Activated naive CD4-positive, alpha-beta T cell treated with anti-CD3 and anti-CD28 coated beads for 36 hours (primary cell): ENCODE results near the gene TOX3. TPM values are rescaled to one million over a fixed set of nuclear protein-coding genes. Genes with fewer than 3 reads are reported as not detected.

Experiments
- CTCF ChIA-PET: fragments of 350-600 bp; sonication (Branson Sonifier 250); formaldehyde crosslinking; loops from one replicate; lab custom pipeline; 2021; ENCODE audit warnings: antibody characterized with exemption; lab: Charles Lee
- DNase-seq: peaks from one replicate; pipeline ENCODE4 v3.0.0-alpha.2; 2020
- H3K27ac Mint-ChIP-seq: one replicate; pipeline ENCODE4 v1.8.0; 2021; ENCODE audit warnings: mild to moderate bottlenecking, mixed read lengths
- H3K27me3 Mint-ChIP-seq: one replicate; pipeline ENCODE4 v1.8.0; 2021; ENCODE audit warnings: low read depth, mixed read lengths
- H3K36me3 Mint-ChIP-seq: one replicate; pipeline ENCODE4 v1.8.0; 2021; ENCODE audit warnings: low read depth, mixed read lengths
- H3K4me1 Mint-ChIP-seq: one replicate; pipeline ENCODE4 v1.8.0; 2021; ENCODE audit warnings: low read depth, mixed read lengths
- H3K4me3 Mint-ChIP-seq: one replicate; pipeline ENCODE4 v1.8.0; 2021; ENCODE audit warnings: mild to moderate bottlenecking, moderate library complexity, mixed read lengths
- H3K9me3 Mint-ChIP-seq: one replicate; pipeline ENCODE4 v1.8.0; 2021; ENCODE audit warnings: mixed read lengths
- intact Hi-C: fragments of 100-400 bp; cut with micrococcal nuclease; formaldehyde crosslinking; loops from one replicate; pipeline ENCODE4 v1.15.1; 2023
- total RNA-seq, 2 experiments: library from RNA; stranded (reverse); gene quantifications; one replicate each; pipeline ENCODE4 v1.2.3, GENCODE V29; 2021

TOX3 gene
- total RNA-seq, 2 experiments from 2014 or later = not detected

DNA sequence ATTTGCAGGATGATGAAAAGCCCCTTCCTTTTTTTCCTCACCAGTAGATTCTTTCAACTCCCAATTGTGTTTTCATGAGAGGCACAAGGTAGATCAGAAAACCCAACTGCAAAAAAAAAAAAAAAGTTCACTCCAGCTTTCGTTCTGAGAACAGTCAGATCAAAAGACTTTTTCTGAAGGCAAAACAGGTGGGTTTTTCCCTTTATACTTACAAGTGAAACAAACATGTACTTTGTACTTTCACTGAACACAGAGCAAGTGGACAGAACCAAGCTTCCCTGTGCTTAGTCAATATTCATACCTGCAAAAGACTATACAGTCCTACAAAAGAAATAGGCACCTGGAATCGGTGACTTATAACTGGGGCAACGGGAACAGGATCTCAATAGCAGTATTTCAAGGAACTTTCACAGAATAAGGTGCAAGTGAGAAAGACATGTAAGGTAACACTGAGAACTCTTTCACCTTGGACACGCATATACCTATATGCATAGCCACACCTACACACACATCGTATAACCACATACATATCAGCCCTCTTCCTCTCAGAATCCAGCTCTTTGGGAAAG, 54.1 kb downstream of the TOX3 start:
- CTCF ChIA-PET = interaction anchor here (0.6 to 1.1 kb wide), 2 partner anchors 18 to 27 kb away, joined by 3 to 4 read pairs; no protein-coding TSS in a partner anchor
- intact Hi-C loops = no loop called here
- no peaks in the 10 kb centered on the region for H3K9me3 Mint-ChIP-seq
- no peaks in the 10 kb centered on the region for H3K4me1 Mint-ChIP-seq
- H3K36me3 Mint-ChIP-seq = no peaks in the 10 kb centered on the region
- DNase-seq = no peak
- H3K4me3 Mint-ChIP-seq = no peak overlapping the region
- H3K27ac Mint-ChIP-seq = no peak overlapping the region
- peaks cover 3% of the 10 kb centered on the region for H3K27me3 Mint-ChIP-seq

DNA sequence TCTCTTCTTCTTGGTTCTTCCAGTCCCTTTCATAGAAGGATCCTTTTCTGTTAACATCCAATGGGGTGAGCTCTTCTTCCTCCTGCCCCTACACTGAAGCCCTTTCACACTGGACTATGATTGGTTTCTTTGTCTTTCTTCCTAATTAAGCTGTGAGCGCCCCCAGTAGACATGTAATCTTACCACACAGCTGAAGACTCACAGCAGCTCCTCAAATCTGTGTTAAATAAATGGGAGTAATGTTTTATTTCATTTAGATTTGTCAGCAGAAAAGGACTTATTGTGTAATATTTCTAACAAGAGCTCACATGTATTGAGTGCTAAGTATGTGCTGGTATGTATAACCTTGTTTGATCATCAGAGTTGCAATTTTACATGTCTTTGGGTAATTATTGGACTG, 55.7 kb downstream of the TOX3 start:
- H3K9me3 Mint-ChIP-seq = no peaks in the 10 kb centered on the region
- peaks cover 3% of the 10 kb centered on the region for H3K27me3 Mint-ChIP-seq
- no peak overlapping the region for H3K4me3 Mint-ChIP-seq
- no peaks in the 10 kb centered on the region for H3K4me1 Mint-ChIP-seq
- no peak for DNase-seq
- CTCF ChIA-PET = interaction anchor here (1.2 kb wide), 1 partner anchor 300 kb away, joined by 3 read pairs; no protein-coding TSS in a partner anchor
- no peaks in the 10 kb centered on the region for H3K36me3 Mint-ChIP-seq
- intact Hi-C loops = no loop called here
- H3K27ac Mint-ChIP-seq = no peak overlapping the region

DNA sequence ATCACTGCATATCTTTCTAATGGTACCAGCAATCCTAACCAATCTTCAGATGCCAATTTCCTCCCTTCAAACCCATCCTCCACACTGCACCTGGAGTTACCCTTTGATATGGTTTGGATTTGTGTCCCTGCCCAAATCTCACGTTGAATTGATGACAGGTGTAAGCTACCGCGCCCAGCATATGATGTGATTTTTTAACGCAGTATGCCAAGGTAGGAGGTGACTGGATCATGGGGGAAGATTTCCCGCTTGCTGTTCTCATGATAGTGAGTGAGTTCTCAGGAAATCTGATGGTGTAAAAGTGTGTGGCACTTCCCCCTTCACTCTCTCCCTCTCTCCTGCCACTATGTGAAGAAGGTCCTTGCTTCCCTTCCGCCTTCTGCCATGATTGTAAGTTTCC, 57.0 kb downstream of the TOX3 start:
- Mint-ChIP-seq H3K36me3 (no peaks in the 10 kb centered on the region), H3K9me3 (no peaks in the 10 kb centered on the region), H3K4me1 (no peaks in the 10 kb centered on the region), H3K27me3 (no peaks in the 10 kb centered on the region), H3K4me3 (no peak overlapping the region), H3K27ac (no peak overlapping the region)
- DNase-seq = no peak
- intact Hi-C loops = no loop called here
- CTCF ChIA-PET = interaction anchor here (0.6 kb wide), 1 partner anchor 58 kb away, joined by 3 read pairs; no protein-coding TSS in a partner anchor

DNA sequence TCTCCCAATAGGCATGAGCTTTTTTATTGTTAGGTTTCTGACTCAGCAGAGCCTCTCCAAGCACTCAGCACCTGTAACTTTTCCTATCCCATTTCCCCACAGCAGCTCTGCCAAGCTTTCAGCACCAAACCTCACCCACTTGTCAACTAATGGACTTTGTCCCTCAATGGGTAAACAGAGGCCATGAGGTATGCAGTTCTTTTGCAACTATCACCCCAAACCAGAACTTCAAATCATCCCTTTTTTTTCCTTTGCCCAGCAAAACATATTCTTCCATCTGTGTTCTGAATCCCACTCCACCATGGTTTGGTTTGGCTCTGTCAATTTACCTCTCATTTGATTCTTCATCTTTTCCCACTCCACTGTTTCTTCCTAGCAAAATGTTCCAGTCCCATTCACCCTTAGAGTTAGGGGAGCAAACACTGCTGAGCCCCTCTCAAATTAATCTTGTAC, 58.1 kb downstream of the TOX3 start:
- intact Hi-C loops = no loop called here
- H3K27ac Mint-ChIP-seq = no peak overlapping the region
- H3K4me1 Mint-ChIP-seq = no peaks in the 10 kb centered on the region
- H3K4me3 Mint-ChIP-seq = no peak overlapping the region
- no peaks in the 10 kb centered on the region for H3K27me3 Mint-ChIP-seq
- no peaks in the 10 kb centered on the region for H3K36me3 Mint-ChIP-seq
- no peak for DNase-seq
- CTCF ChIA-PET = no interaction called here
- H3K9me3 Mint-ChIP-seq = no peaks in the 10 kb centered on the region

DNA sequence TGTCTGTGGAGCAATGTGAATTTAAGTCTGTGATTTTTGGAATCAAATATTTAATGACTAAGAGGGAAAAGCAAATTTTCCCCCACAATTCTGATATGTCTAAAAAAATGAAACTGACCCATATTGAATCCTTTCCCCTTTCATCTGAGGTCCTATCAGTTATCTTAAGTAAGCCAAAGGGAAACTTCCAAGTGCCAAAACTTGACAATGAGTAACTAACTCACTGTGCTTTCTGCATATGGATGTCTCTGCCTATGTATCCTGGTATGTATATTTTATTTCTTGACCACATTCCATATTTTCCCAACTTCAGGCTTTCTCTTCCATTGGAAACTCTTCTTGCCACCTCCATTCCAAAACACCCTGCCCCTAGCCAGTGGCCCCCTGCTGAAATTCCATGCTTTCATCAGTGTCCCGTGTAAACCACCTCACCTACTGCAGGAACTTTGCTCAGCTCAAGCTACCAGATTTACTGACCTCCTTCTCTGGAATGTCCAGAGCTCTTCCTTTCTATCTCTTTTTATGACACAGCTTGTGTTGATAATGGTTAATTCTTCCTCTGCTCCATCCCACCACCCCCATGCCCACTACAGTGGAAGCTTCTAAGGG, 59.0 kb downstream of the TOX3 start:
- Mint-ChIP-seq H3K36me3 (no peaks in the 10 kb centered on the region), H3K9me3 (peaks cover under 1% of the 10 kb centered on the region), H3K27ac (no peak overlapping the region), H3K4me1 (no peaks in the 10 kb centered on the region), H3K4me3 (no peak overlapping the region), H3K27me3 (no peaks in the 10 kb centered on the region)
- no peak for DNase-seq
- intact Hi-C loops = no loop called here
- CTCF ChIA-PET = no interaction called here

DNA sequence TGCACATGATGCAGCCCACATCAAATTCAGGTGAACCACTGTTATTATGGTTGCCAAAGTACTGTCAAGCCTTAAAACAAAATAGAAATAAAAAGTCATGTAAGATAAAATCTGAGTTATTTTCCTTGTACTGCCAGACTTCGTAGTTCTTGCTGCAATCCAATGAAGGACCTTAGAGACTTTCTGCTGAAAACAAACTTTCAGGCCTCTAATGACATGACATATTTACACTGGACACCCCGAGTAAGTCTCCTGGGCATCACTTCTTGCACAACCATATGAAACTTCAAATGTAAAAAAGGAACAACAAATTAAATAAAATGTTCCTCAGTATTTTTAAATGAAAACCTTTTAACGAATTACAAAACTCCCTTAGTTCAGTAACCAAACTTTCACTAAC, 66.7 kb downstream of the TOX3 start:
- CTCF ChIA-PET = no interaction called here
- DNase-seq = no peak
- Mint-ChIP-seq H3K36me3 (no peaks in the 10 kb centered on the region), H3K9me3 (peaks cover 2% of the 10 kb centered on the region), H3K4me3 (no peak overlapping the region), H3K27ac (no peak overlapping the region), H3K27me3 (no peaks in the 10 kb centered on the region), H3K4me1 (no peaks in the 10 kb centered on the region)
- intact Hi-C loops = no loop called here

DNA sequence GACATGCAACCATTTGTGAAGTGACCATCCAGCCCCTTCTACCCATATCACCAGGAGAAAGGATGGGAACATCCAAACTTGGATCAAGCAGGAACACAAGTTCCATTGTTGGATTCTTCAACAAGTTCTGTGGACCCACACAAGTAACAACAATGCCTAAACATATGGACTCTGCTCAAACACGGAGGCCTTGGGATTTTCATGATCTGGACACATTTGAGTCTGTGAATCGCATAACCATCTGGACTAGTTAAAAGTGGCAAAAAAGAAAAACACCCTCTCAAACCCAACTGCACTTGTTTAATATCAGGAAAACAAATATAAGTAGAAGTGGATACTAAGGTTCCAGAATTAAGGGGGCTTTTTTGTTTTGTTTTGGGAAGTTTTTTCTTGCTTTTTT, 70.8 kb downstream of the TOX3 start:
- H3K27me3 Mint-ChIP-seq = no peaks in the 10 kb centered on the region
- no peak overlapping the region for H3K4me3 Mint-ChIP-seq
- no peaks in the 10 kb centered on the region for H3K36me3 Mint-ChIP-seq
- H3K27ac Mint-ChIP-seq = no peak overlapping the region
- H3K9me3 Mint-ChIP-seq = peaks cover 5% of the 10 kb centered on the region
- intact Hi-C loops = no loop called here
- H3K4me1 Mint-ChIP-seq = no peaks in the 10 kb centered on the region
- no peak for DNase-seq
- CTCF ChIA-PET = no interaction called here

DNA sequence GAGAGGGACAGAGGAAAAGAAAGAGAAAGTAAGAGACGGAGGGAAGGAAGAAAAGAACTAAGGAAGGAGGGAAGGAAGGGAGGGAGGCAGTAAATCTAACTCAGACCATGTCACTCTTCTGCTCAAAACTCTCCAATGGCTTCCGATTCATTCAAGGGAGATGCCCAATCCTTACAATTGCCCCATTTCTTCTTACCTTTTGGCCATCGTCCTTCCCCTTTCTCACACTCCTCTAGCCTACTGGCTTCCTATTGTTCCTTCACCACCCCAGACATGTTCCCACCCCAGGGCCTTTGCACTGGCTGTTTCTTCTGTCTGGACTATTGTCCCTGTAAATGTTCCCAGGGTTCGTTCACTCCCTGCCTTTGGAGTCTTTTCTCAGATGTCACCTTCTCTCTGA, 72.3 kb downstream of the TOX3 start:
- Mint-ChIP-seq H3K27me3 (no peaks in the 10 kb centered on the region), H3K27ac (no peak overlapping the region), H3K4me1 (no peaks in the 10 kb centered on the region), H3K4me3 (no peak overlapping the region), H3K36me3 (no peaks in the 10 kb centered on the region), H3K9me3 (peaks cover 6% of the 10 kb centered on the region)
- no peak for DNase-seq
- intact Hi-C loops = no loop called here
- CTCF ChIA-PET = no interaction called here

DNA sequence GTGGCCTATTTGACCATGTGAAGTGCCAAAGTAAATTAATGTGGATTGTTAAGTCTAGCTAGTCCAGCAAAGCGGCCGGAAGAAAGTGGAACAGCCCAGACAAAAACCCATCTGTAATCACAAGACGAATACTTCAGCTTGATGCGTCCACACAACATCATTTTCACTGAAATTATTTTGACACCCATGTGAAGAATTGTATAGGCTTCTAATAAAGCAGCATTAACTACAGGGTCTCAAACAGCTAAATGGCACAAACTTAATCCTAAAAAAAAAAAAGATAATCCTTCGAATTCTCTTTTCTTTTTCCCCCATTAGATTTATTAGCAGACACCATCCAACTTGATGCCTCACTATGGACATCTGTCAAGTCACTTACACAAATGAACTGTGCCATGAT, 73.8 kb downstream of the TOX3 start:
- no peak overlapping the region for H3K27ac Mint-ChIP-seq
- H3K4me3 Mint-ChIP-seq = no peak overlapping the region
- H3K4me1 Mint-ChIP-seq = no peaks in the 10 kb centered on the region
- H3K27me3 Mint-ChIP-seq = no peaks in the 10 kb centered on the region
- no peaks in the 10 kb centered on the region for H3K36me3 Mint-ChIP-seq
- peaks cover 6% of the 10 kb centered on the region for H3K9me3 Mint-ChIP-seq
- CTCF ChIA-PET = no interaction called here
- intact Hi-C loops = no loop called here
- no peak for DNase-seq

DNA sequence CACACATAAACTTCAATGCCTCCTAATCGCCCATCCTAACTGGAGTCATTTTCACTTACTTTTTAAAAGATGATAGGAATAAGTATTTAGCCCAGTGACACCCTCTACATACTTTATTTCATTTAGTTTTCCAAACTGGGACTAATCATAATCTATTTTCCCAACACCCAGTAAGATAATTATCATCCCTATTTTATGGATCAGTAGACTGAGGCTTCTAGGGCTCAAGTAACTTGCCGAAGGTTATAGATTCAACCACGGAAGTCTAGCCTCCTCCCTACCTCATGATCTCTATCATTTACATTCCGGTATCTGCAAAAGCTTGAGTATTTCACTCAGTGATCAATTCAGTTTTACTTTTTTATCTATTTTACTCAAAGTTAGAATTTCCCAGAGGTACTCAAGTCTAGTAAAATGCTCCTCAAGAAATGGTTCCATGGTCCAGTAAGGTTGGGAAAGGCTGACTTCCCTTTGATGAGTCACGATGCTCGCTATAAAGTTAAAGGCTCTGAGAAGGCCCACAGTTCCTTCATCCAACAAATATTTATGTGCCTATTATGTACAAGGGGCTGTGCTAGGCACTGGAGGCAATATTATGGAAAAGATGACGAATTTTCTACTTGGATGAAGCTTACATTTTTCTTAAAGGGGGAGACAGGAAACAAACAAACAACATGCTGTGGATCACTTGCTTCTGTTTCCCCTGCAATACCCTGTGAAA, 75.1 kb downstream of the TOX3 start:
- Mint-ChIP-seq H3K27ac (no peak overlapping the region), H3K36me3 (no peaks in the 10 kb centered on the region), H3K27me3 (no peaks in the 10 kb centered on the region), H3K9me3 (peaks cover 6% of the 10 kb centered on the region), H3K4me3 (no peak overlapping the region), H3K4me1 (no peaks in the 10 kb centered on the region)
- intact Hi-C loops = no loop called here
- DNase-seq = no peak
- CTCF ChIA-PET = no interaction called here

DNA sequence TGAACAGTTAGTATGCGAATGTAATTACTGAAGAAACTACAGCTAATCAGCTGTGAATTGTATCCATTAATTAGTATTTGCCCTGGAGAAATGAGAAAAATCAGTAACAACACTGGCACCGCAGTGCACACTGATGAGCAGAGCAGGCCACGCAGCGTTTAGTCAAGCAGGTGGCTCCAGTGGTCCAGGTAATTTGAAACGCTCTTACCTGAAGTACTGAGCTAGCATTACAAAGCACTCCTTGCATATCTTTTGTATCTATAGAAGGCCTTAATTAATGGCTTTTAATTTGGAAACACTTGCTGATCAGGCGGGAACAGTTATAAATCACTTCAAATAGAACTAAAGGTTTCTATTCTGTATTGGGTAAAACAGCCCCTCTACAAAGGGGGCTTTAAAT, 76.4 kb downstream of the TOX3 start:
- no peak for DNase-seq
- H3K27ac Mint-ChIP-seq = no peak overlapping the region
- no peak overlapping the region for H3K4me3 Mint-ChIP-seq
- H3K27me3 Mint-ChIP-seq = no peaks in the 10 kb centered on the region
- no peaks in the 10 kb centered on the region for H3K4me1 Mint-ChIP-seq
- intact Hi-C loops = no loop called here
- CTCF ChIA-PET = no interaction called here
- H3K36me3 Mint-ChIP-seq = no peaks in the 10 kb centered on the region
- H3K9me3 Mint-ChIP-seq = peaks cover 6% of the 10 kb centered on the region

DNA sequence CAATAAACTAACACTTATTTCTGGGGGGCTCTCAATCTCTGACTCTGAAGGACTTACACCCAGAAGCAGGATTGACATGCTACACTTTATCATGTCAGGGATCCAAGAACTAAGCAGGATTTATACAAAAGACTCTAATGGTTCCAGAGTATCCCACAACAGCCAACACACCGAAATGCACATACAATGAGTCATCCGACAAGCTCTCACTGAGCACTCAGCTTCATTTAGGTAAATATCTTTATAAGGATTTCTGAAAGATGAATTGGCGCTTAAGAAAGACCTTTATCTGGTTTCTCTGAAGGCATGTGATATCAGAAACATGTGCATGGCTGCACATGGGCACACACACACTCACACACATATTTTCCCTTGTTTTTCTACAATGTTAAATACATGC, 77.2 kb downstream of the TOX3 start:
- peaks cover 6% of the 10 kb centered on the region for H3K9me3 Mint-ChIP-seq
- no peak overlapping the region for H3K4me3 Mint-ChIP-seq
- H3K36me3 Mint-ChIP-seq = no peaks in the 10 kb centered on the region
- no peaks in the 10 kb centered on the region for H3K4me1 Mint-ChIP-seq
- no peak for DNase-seq
- no peaks in the 10 kb centered on the region for H3K27me3 Mint-ChIP-seq
- intact Hi-C loops = no loop called here
- H3K27ac Mint-ChIP-seq = no peak overlapping the region
- CTCF ChIA-PET = interaction anchor here (0.7 kb wide), 1 partner anchor 190 kb away, joined by 4 read pairs; no protein-coding TSS in a partner anchor

DNA sequence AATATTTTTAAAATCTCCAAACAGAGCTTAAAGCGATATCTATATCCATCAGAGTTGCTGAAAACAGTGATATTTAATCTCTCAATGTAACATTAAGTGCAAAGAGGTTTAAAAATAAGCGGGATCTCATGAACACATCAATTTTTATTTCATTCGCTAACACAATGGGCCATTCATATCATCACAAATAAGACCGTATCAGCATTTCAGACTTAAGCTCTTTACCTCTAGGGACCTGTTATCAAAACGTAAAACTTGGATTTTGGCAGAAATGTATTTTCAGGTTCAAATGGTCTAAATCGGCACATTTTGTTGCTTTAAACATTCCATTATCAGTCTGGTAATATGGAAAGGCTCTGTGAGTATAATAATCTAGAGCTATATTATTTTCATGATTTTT, 77.9 kb downstream of the TOX3 start:
- CTCF ChIA-PET = no interaction called here
- no peak overlapping the region for H3K4me3 Mint-ChIP-seq
- no peaks in the 10 kb centered on the region for H3K4me1 Mint-ChIP-seq
- H3K27me3 Mint-ChIP-seq = no peaks in the 10 kb centered on the region
- H3K9me3 Mint-ChIP-seq = peaks cover 6% of the 10 kb centered on the region
- no peak for DNase-seq
- H3K36me3 Mint-ChIP-seq = no peaks in the 10 kb centered on the region
- intact Hi-C loops = no loop called here
- H3K27ac Mint-ChIP-seq = no peak overlapping the region
